GM19023 (cell line): Measurements from ENCODE around the gene FFAR1.

ENCODE experiments used
- ATAC-seq: cut with Tn5 transposase; IDR thresholded peaks from one replicate; pipeline ENCODE4 v1.9.1; 2021; ENCODE audit warnings: mild to moderate bottlenecking, moderate library complexity; ENCODE audit not compliant: unreplicated experiment

The FFAR1 gene, protein sequence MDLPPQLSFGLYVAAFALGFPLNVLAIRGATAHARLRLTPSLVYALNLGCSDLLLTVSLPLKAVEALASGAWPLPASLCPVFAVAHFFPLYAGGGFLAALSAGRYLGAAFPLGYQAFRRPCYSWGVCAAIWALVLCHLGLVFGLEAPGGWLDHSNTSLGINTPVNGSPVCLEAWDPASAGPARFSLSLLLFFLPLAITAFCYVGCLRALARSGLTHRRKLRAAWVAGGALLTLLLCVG (N-terminal part only)

DNA sequence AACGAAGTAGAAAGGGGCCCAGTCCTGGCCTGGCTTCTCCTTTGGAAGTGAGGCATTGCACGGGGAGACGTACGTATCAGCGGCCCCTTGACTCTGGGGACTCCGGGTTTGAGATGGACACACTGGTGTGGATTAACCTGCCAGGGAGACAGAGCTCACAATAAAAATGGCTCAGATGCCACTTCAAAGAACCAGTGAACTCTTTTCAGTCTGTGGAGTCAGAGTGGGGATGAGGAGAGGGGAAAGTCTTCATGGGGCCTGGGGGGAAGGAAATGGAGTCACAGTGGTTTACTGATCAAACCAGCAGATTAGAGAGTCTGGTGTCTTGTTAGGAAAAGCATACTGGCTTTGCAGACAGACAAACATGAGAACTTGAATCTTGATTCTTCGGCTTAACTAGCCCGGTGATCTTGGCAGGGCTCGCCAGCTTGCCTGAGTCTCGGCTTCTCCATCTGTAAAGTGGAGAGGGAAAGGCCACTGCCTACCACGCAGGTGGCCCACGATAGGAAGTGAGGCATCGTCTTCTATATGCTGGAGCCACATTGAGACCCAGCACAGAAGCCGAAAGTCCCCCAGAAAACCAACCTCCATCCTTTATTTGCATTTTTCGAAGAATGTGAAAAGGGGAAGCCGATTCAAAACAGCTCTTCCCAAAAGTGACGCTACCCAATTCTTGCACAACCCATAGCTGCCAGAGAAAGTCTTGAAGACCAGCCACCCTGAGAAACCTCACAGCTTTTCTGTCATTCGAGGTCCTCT lies at the start of gene FFAR1:
Gene FFAR1 (plus strand): TSS at position 732 of the 759 bp plus-strand sequence. CDS start 3,650 bp downstream, outside the sequence.
- ATAC-seq, result peak; percentile 52

DNA sequence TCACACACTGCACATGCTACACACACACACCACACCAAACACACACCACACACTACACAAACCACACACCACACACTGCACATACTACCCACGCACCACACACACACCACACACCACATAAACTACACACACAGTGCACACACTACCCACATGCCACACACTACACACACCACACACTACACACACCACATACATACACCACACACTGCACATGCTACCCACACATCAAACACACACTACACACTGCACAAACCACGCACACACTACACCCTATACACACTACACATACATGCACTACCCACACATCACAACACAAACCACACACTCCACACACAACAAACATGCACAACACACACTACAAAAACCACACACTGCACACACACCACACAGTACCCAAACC lies 49.8 kb upstream of the FFAR1 start:
- ATAC-seq, result no peak

GRCh38 chr19:35298561-35298972 lies 49.1 kb upstream of the FFAR1 start:
- ATAC-seq, result no peak

- no peak for ATAC-seq
These were observed 48.0 kb upstream of the FFAR1 start for GRCh38 chr19:35299523-35300338.

DNA sequence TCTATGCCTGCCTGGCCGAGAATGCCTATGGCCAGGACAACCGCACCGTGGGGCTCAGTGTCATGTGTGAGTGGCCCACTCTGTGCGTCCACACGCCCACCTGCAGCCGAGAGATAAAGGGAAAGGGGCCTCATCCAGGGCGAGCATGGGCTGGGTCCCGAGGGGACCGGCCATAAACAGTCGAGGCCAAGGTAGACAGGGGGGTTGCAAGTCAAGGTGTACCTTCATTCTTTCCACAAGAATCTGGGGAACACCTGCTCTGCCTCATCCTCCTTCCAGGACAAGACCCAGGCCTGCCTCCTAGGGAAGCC lies 47.4 kb upstream of the FFAR1 start:
- ATAC-seq, result no peak

DNA sequence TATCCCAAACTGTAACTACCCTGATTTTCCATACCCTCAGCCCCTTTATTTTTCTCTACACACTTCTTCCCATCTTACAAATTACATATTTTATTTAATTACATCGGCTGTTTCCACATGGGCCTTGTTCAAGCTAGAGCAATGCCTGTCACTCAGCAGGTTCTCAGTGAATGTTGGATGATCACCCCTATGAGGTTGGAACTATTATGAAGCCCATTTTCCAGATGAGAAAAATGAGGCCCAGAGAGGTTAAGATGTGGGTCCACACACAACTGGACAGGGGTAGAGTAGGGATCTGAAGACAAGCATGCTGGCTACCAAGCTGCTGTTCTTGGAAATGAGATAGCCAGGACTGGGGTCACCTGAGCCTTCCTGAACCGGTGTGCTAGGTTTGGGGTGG lies 45.7 kb upstream of the FFAR1 start:
- no peak for ATAC-seq

- no peak for ATAC-seq
These were observed 45.3 kb upstream of the FFAR1 start for GRCh38 chr19:35302446-35302845.

DNA sequence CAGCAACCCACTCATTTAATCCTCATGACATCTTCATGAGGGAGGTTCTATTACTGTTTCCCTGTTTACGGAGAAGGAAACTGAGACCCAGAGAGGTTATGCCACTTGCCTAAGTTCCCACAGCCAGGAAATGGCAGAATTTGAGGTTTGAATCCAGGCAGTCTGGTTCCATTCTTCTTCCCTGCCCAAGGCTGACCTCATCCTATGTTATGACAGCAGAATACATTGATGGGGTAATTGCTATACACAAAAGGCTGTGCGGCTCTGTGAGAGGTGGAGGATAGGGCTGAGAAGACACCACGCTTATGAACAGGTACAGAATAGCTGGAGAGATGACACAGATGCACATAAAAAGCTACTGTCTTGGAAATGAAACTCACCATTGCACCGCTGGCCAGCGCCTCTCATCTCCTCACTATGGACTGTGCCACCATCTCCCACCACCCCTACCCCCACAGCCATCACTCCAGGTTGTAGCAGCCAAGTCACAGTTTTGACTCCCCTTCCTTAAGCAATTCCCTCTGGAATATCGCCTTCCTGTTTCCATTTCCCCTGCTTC lies 44.3 kb upstream of the FFAR1 start:
- no peak for ATAC-seq

GRCh38 chr19:35304036-35304435 lies 43.7 kb upstream of the FFAR1 start:
- no peak for ATAC-seq

- ATAC-seq, result no peak
These were observed 42.5 kb upstream of the FFAR1 start for GRCh38 chr19:35305181-35305580.

DNA sequence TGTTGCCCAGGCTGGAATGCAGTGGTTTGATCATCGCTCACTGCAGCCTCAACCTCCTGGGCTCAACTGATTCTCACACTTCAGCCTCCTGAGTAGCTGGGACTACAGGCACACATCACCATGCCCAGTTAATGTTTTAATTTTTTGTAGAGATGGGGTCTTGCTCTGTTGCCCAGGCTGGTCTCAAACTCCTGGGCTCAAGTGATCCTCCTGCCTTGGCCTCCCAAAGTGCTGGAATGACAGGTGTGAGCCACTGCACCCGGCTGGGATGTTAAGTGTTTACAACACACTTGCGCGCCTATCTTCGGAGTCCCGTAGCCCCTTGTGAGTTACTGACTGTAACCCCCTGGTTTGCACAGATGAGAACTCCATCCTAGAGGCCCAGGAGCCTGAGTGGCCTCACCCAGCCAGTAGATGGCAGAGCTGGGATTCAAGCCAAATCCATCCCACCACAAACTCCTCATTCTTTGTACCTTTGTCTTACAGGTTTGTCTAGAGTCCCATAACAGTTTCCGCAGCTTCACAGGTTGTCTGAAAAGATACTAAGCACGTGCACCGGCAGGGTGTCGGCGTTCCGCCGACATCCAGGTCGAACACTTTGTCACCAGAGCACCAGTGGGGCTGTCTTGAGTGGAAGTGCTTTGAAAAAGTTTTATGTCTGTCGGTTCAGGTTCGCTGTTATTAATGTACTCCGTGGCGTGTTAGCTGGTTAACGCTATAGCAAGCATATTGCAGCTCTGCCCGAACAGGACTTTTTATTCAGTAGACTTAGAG lies 41.0 kb upstream of the FFAR1 start:
- ATAC-seq, result no peak

- no peak for ATAC-seq
These were observed 39.8 kb upstream of the FFAR1 start for GRCh38 chr19:35307931-35308330.

GRCh38 chr19:35308910-35309309 lies 38.8 kb upstream of the FFAR1 start:
- ATAC-seq, result no peak

DNA sequence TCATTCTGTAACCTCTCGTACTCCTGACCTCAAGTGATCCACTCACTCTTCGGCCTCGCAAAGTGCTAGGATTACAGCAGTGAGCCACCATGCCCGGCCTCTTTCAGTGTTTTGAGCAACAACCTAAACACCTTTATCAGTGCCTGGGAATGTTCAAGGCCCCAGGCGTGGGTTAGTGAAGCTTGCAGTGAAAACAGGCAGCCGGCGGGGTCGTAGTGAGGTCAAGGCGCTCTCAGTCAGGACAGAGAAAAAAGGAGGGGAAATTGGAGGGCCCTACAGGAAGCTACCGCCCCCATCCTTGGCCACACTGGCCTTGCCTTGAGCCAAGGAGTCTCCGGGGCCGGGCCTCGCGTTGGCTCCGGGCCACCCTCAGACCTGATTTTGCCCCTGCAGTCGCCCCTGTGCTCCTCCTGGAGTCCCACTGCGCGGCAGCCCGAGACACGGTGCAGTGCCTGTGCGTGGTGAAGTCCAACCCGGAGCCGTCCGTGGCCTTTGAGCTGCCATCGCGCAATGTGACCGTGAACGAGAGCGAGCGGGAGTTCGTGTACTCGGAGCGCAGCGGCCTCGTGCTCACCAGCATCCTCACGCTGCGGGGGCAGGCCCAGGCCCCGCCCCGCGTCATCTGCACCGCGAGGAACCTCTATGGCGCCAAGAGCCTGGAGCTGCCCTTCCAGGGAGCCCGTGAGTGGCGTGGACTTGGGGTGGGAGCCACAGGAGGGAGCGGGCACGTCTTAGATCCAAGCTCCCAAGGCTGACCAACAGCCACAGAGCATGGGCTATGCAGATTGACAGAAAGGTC lies 38.0 kb upstream of the FFAR1 start:
- no peak for ATAC-seq

GRCh38 chr19:35310331-35310730 lies 37.4 kb upstream of the FFAR1 start:
- ATAC-seq, result no peak

DNA sequence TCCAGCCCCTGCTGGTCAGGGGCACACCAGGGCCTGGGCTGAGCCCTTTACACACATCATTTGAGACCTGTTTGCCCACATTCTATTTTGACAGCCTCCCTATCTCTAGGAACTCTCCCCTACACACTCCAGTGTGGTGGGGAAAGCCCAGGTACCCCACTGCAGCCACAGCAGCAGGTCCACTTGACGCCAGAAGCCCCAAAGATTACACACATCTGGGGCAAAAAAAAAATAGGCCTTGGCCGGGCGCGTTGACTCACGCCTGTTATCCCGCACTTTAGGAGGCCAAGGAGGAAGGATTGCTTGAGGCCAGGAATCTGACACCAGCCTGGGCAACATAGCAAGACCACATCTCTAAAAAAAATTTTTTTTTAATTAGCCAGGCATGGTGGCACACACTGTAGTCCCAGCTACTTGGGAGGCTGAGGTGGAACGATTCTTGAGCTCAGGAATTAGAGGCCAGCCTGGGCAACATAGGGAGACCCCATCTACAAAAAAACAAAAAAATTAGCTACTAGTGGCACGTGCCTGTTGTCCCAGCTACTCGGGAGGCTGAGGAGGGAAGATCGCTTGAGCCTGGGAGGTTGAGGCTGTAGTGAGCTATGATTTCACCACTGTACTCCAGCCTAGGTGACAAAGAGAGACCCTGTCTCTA lies 36.8 kb upstream of the FFAR1 start:
- ATAC-seq, result no peak

GRCh38 chr19:35311901-35312665 lies 35.6 kb upstream of the FFAR1 start:
- ATAC-seq, result no peak

- no peak for ATAC-seq
These were observed 34.1 kb upstream of the FFAR1 start for GRCh38 chr19:35313587-35313986.

DNA sequence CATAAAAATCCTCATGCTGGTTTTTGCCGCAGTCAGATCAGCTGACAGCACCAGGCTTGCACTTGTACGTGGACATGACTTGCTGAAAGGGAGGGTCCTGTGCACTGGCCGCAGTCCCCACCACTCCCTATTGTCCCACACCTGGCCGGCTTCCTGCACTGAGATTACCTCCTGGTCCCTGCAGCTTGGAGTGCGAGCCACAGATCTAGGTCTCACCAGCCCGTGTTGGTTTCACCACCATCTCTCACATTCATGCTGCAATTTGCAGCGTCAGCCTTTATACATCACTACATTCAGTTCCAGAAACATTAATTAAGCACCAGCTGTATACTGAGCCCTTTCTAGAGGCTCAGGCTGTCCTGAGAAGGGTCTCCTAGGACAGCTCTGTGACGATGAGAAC lies 33.7 kb upstream of the FFAR1 start:
- no peak for ATAC-seq
